Liver (tissue), 3 donors: ENCODE data around the gene LMBRD1.

Experiments
- GABPA ChIP-seq, 2 donors: IDR thresholded peaks in 1 of 2; conservative IDR thresholded peaks in 1 of 2; 2 replicates each; pipeline ENCODE4 v1.6.1; 2016; ENCODE audit warnings: antibody characterized with exemption in 2 of 2, mild to moderate bottlenecking in 1 of 2, moderate library complexity in 1 of 2
- JUND ChIP-seq, 2 donors: IDR thresholded peaks; 2 replicates each; pipeline ENCODE4 v1.6.1; 2016; ENCODE audit warnings: antibody characterized with exemption in 2 of 2
- SP1 ChIP-seq: IDR thresholded peaks from 2 replicates; pipeline ENCODE4 v1.6.1; 2018; ENCODE audit warnings: antibody characterized with exemption, mild to moderate bottlenecking
- TAF1 ChIP-seq: conservative IDR thresholded peaks from 2 replicates; pipeline ENCODE4 v1.6.1; 2016; ENCODE audit warnings: antibody characterized with exemption, mild to moderate bottlenecking
- YY1 ChIP-seq: IDR thresholded peaks from 2 replicates; pipeline ENCODE4 v1.6.1; 2016; ENCODE audit warnings: antibody characterized with exemption, mild to moderate bottlenecking
- TF ChIP-seq, protein P1 (sequence below): fragments of 150-350 bp; IDR thresholded peaks from 2 replicates; pipeline ENCODE4 v1.5.1; 2017; ENCODE audit warnings: improper control_type of control experiment, low read depth, low read length; ENCODE audit not compliant: missing input control
- TF ChIP-seq, protein P2 (sequence below): IDR thresholded peaks from 2 replicates; pipeline ENCODE4 v1.6.1; 2016; ENCODE audit warnings: antibody characterized with exemption
- TF ChIP-seq, protein P3 (sequence below): IDR thresholded peaks from 2 replicates; pipeline ENCODE4 v1.6.1; 2016; ENCODE audit warnings: antibody characterized with exemption
- TF ChIP-seq, protein P4 (sequence below): IDR thresholded peaks from 2 replicates; pipeline ENCODE4 v1.6.1; 2016; ENCODE audit warnings: antibody characterized with exemption, mild to moderate bottlenecking
- donor health status: healthy.
- donor health status: healthy.

DNA sequence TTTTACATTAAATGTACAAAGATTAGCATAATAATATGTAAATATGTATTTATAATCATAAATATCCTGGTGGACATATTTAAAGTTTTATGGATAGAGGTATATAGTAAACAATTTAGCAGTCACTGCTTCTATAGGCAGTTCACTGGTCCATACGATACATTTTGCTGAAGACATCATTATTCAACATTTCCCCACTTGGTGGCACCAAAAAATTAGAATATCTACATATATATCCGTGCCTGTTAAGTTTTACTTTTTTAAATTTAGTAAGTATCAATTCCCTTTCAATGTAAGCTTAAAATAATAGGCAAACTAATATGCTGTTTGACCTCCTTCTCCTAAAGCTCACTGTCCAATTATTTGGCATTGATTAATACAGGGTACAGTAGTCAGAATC, 64.2 kb downstream of the LMBRD1 start:
- TF ChIP-seq, protein P1, sequence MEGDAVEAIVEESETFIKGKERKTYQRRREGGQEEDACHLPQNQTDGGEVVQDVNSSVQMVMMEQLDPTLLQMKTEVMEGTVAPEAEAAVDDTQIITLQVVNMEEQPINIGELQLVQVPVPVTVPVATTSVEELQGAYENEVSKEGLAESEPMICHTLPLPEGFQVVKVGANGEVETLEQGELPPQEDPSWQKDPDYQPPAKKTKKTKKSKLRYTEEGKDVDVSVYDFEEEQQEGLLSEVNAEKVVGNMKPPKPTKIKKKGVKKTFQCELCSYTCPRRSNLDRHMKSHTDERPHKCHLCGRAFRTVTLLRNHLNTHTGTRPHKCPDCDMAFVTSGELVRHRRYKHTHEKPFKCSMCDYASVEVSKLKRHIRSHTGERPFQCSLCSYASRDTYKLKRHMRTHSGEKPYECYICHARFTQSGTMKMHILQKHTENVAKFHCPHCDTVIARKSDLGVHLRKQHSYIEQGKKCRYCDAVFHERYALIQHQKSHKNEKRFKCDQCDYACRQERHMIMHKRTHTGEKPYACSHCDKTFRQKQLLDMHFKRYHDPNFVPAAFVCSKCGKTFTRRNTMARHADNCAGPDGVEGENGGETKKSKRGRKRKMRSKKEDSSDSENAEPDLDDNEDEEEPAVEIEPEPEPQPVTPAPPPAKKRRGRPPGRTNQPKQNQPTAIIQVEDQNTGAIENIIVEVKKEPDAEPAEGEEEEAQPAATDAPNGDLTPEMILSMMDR, result peak; percentile 22
- TF ChIP-seq JUND (IDR thresholded peaks at IDR 0.05) (no peak), GABPA (IDR thresholded peaks at IDR 0.05 in 1 of 2, conservative IDR thresholded peaks at IDR 0.05 in 1 of 2) (no peak), TAF1 (no peak), YY1 (no peak), SP1 (no peak)
- TF ChIP-seq, protein P2, sequence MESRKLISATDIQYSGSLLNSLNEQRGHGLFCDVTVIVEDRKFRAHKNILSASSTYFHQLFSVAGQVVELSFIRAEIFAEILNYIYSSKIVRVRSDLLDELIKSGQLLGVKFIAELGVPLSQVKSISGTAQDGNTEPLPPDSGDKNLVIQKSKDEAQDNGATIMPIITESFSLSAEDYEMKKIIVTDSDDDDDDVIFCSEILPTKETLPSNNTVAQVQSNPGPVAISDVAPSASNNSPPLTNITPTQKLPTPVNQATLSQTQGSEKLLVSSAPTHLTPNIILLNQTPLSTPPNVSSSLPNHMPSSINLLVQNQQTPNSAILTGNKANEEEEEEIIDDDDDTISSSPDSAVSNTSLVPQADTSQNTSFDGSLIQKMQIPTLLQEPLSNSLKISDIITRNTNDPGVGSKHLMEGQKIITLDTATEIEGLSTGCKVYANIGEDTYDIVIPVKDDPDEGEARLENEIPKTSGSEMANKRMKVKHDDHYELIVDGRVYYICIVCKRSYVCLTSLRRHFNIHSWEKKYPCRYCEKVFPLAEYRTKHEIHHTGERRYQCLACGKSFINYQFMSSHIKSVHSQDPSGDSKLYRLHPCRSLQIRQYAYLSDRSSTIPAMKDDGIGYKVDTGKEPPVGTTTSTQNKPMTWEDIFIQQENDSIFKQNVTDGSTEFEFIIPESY, result no peak
- TF ChIP-seq, protein P3, sequence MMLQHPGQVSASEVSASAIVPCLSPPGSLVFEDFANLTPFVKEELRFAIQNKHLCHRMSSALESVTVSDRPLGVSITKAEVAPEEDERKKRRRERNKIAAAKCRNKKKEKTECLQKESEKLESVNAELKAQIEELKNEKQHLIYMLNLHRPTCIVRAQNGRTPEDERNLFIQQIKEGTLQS, result no peak
- TF ChIP-seq, protein P4, sequence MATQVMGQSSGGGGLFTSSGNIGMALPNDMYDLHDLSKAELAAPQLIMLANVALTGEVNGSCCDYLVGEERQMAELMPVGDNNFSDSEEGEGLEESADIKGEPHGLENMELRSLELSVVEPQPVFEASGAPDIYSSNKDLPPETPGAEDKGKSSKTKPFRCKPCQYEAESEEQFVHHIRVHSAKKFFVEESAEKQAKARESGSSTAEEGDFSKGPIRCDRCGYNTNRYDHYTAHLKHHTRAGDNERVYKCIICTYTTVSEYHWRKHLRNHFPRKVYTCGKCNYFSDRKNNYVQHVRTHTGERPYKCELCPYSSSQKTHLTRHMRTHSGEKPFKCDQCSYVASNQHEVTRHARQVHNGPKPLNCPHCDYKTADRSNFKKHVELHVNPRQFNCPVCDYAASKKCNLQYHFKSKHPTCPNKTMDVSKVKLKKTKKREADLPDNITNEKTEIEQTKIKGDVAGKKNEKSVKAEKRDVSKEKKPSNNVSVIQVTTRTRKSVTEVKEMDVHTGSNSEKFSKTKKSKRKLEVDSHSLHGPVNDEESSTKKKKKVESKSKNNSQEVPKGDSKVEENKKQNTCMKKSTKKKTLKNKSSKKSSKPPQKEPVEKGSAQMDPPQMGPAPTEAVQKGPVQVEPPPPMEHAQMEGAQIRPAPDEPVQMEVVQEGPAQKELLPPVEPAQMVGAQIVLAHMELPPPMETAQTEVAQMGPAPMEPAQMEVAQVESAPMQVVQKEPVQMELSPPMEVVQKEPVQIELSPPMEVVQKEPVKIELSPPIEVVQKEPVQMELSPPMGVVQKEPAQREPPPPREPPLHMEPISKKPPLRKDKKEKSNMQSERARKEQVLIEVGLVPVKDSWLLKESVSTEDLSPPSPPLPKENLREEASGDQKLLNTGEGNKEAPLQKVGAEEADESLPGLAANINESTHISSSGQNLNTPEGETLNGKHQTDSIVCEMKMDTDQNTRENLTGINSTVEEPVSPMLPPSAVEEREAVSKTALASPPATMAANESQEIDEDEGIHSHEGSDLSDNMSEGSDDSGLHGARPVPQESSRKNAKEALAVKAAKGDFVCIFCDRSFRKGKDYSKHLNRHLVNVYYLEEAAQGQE, result no peak
